ENCODE measurements around the gene ZPLD1. TPM values are rescaled to one million over a fixed set of nuclear protein-coding genes. Genes with fewer than 3 reads are reported as not detected.

Gene ZPLD1
- total RNA-seq: not detected in 2 replicates

DNA sequence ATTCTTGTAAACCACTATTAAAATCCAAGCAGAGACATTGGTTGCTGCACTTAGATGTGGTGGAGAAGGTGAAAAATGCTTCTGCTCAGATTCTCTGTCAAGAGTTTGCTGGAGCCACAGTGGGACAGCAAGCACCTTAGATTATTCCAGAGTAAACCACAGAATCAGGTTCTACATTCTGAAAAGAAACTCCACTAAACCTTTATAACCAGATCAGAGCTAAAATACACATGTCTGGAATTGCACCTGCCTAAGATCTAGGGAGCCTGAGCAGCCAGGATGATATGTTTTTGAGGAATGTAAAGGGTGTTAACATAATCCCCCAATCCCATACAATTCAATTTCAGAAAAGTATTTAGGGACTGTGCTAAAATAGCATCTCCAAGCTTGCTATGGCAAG lies at the start of gene ZPLD1:
Gene ZPLD1, plus strand, starts transcription at position 301 of the 400 bp plus-strand sequence. CDS start 3,473 bp downstream, outside the sequence.
- Mint-ChIP-seq H3K9me3 (no peaks in the 10 kb centered on the region), H3K27me3 (peaks cover 8% of the 10 kb centered on the region), H3K27ac (no peak within 1 kb of the TSS), H3K4me1 (no peaks in the 10 kb centered on the region), H3K4me3 (no peak within 1 kb of the TSS), H3K36me3 (ENCODE audit: low read depth) (no peaks in the 10 kb centered on the region)
- POLR2A ChIA-PET: no interaction called here
- CTCF ChIA-PET: no interaction called here
- TF ChIP-seq, protein P1, sequence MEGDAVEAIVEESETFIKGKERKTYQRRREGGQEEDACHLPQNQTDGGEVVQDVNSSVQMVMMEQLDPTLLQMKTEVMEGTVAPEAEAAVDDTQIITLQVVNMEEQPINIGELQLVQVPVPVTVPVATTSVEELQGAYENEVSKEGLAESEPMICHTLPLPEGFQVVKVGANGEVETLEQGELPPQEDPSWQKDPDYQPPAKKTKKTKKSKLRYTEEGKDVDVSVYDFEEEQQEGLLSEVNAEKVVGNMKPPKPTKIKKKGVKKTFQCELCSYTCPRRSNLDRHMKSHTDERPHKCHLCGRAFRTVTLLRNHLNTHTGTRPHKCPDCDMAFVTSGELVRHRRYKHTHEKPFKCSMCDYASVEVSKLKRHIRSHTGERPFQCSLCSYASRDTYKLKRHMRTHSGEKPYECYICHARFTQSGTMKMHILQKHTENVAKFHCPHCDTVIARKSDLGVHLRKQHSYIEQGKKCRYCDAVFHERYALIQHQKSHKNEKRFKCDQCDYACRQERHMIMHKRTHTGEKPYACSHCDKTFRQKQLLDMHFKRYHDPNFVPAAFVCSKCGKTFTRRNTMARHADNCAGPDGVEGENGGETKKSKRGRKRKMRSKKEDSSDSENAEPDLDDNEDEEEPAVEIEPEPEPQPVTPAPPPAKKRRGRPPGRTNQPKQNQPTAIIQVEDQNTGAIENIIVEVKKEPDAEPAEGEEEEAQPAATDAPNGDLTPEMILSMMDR (IDR thresholded peaks at IDR 0.05): no peak
- intact Hi-C loops (cut with micrococcal nuclease): no loop called here
- ATAC-seq (ENCODE audit: low read depth) (no peak), DNase-seq (no peak)

DNA sequence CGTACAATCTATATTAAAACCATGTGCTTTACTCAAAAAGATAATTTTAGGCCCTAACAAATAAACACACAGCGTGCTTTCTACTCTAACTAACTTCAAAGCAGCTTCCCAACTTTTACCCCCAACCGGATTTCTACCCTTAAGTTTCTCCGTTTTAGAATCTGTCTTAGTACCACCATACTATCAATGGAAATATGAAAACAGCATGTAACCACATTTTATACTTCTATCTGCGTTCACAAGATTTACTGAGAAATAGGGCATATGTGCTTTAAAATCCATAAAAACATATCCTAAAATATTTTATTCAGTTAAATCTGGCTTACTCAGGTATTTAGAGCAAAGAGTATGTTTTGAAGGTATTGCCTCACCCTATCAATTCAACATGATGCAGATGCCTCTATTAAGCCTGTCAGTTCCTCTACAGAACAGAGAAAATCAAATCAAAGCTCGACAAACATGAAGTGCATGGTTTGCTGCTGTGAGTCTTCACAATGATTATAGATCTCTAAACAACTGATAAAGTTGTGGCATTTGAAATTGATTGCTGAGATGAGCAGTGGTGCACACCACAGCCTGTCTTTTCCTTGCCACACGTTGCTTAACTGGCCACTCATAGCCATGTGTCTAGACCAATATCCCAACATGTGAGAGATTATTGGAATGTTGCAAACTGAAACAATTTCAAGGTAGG lies 44.5 kb upstream of the ZPLD1 start:
- no peak overlapping the region for H3K4me3 Mint-ChIP-seq
- no peak overlapping the region for H3K27ac Mint-ChIP-seq
- H3K4me1 Mint-ChIP-seq: no peaks in the 10 kb centered on the region
- CTCF ChIA-PET: no interaction called here
- no peaks in the 10 kb centered on the region for H3K9me3 Mint-ChIP-seq
- H3K27me3 Mint-ChIP-seq: peaks cover 3% of the 10 kb centered on the region
- intact Hi-C loops (cut with micrococcal nuclease): no loop called here
- TF ChIP-seq, protein P1 (IDR thresholded peaks at IDR 0.05): no peak
- POLR2A ChIA-PET: no interaction called here
- H3K36me3 Mint-ChIP-seq (ENCODE audit: low read depth): no peaks in the 10 kb centered on the region
- ATAC-seq (ENCODE audit: low read depth): no peak
- DNase-seq: no peak

DNA sequence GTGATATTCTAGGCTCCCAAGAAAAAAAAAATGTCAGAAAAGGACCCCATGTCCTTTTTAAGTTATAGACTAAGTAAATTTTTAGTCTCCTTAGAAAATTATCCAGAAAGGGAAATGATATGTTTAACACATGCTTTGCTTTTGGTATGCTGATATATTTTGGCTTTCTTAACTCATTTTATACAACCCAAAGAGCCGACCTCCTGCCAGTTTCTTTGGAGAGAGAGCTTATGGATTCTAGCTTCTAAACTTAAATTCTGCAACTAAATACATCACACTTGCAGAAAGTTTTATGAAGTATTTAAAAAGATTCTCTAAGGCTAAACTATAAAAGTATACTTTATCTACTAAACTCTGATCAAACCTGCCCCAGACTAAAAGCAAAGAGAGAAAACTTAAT lies 43.9 kb upstream of the ZPLD1 start:
- H3K4me1 Mint-ChIP-seq: no peaks in the 10 kb centered on the region
- POLR2A ChIA-PET: no interaction called here
- CTCF ChIA-PET: no interaction called here
- no peaks in the 10 kb centered on the region for H3K9me3 Mint-ChIP-seq
- H3K27me3 Mint-ChIP-seq: peaks cover under 1% of the 10 kb centered on the region
- ATAC-seq (ENCODE audit: low read depth) (no peak), DNase-seq (no peak)
- intact Hi-C loops (cut with micrococcal nuclease): no loop called here
- no peaks in the 10 kb centered on the region for H3K36me3 Mint-ChIP-seq (ENCODE audit: low read depth)
- TF ChIP-seq, protein P1 (IDR thresholded peaks at IDR 0.05): no peak
- H3K4me3 Mint-ChIP-seq: no peak overlapping the region
- H3K27ac Mint-ChIP-seq: no peak overlapping the region

DNA sequence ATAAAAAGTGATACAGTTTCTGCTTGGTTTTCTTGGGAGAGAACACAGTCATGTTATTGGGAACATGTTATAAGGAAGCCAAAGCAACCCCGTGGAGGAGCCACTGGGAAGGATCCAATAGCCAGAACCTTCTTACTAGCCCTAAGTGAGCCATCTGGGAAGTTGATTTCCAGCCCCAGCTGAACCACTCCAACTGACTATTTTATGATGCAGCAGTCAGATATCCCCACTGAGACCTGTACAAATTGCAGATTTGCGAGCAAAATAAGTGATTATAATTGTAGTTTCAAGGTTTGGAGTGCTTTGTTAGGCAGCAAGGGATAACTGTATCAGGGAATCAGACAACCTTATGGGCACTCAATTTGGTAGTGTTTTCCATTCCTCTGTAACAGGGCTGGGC lies 43.3 kb upstream of the ZPLD1 start:
- ChIA-PET CTCF (no interaction called here), POLR2A (no interaction called here)
- no peak for DNase-seq
- TF ChIP-seq, protein P1 (IDR thresholded peaks at IDR 0.05): no peak
- Mint-ChIP-seq H3K36me3 (ENCODE audit: low read depth) (no peaks in the 10 kb centered on the region), H3K27me3 (no peaks in the 10 kb centered on the region), H3K4me3 (no peak overlapping the region), H3K27ac (no peak overlapping the region), H3K4me1 (no peaks in the 10 kb centered on the region), H3K9me3 (no peaks in the 10 kb centered on the region)
- ATAC-seq (ENCODE audit: low read depth): no peak
- intact Hi-C loops (cut with micrococcal nuclease): no loop called here

DNA sequence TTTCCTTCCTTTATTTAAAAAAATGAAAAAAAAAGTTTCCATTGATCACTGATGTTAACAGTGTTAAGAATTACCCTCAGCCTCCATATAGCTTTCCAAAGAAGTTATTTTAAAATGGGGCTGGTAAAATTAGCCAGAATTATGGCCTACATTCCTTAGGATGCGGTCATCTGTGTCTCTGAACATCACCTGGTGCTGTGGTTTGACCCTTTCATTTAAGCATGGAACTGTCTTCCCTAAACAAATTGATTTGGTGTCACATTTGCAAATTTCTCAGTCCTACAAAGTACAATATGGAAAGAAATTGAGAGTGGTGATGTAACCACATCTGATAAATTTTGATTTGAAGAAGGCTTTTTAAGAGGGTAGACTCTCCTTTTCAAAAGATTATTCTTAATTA lies 40.3 kb upstream of the ZPLD1 start:
- Mint-ChIP-seq H3K4me3 (no peak overlapping the region), H3K27me3 (peaks cover 4% of the 10 kb centered on the region), H3K4me1 (no peaks in the 10 kb centered on the region), H3K27ac (no peak overlapping the region), H3K9me3 (no peaks in the 10 kb centered on the region), H3K36me3 (ENCODE audit: low read depth) (no peaks in the 10 kb centered on the region)
- DNase-seq (no peak), ATAC-seq (ENCODE audit: low read depth) (no peak)
- ChIA-PET POLR2A (no interaction called here), CTCF (no interaction called here)
- intact Hi-C loops (cut with micrococcal nuclease): no loop called here
- TF ChIP-seq, protein P1 (IDR thresholded peaks at IDR 0.05): no peak
